GM10847 (cell line): ENCODE measurements around the gene GPATCH2.

Experiments used
- POLR2A ChIP-seq: IDR thresholded peaks from 2 replicates; pipeline ENCODE4 v1.6.1; 2011; ENCODE audit not compliant: insufficient read length; ENCODE audit errors: extremely low read depth

GPATCH2 gene

GRCh38 chr1:217605390-217605789 lies 25.5 kb downstream of the GPATCH2 start:
- TF ChIP-seq POLR2A = no peak

- no peak for TF ChIP-seq POLR2A
Observed at GRCh38 chr1:217602380-217602779, 28.5 kb downstream of the GPATCH2 start.

GRCh38 chr1:217599154-217599553 lies 31.7 kb downstream of the GPATCH2 start:
- TF ChIP-seq POLR2A = no peak

GRCh38 chr1:217590598-217590997 lies 40.3 kb downstream of the GPATCH2 start:
- no peak for TF ChIP-seq POLR2A

GRCh38 chr1:217586586-217586985 lies 44.3 kb downstream of the GPATCH2 start:
- no peak for TF ChIP-seq POLR2A

GRCh38 chr1:217585577-217585976 lies 45.3 kb downstream of the GPATCH2 start:
- TF ChIP-seq POLR2A = no peak

GRCh38 chr1:217577336-217577735 lies 53.6 kb downstream of the GPATCH2 start:
- TF ChIP-seq POLR2A = no peak

- no peak for TF ChIP-seq POLR2A
Observed at GRCh38 chr1:217574265-217574949, 56.5 kb downstream of the GPATCH2 start.

GRCh38 chr1:217569021-217569420 lies 61.9 kb downstream of the GPATCH2 start:
- no peak for TF ChIP-seq POLR2A

GRCh38 chr1:217568200-217568599 lies 62.7 kb downstream of the GPATCH2 start:
- no peak for TF ChIP-seq POLR2A

- no peak for TF ChIP-seq POLR2A
Observed at GRCh38 chr1:217564833-217565232, 66.1 kb downstream of the GPATCH2 start.

- no peak for TF ChIP-seq POLR2A
Observed at GRCh38 chr1:217564207-217564606, 66.7 kb downstream of the GPATCH2 start.

- TF ChIP-seq POLR2A = no peak
Observed at GRCh38 chr1:217563179-217563578, 67.7 kb downstream of the GPATCH2 start.

GRCh38 chr1:217562229-217562878 lies 68.5 kb downstream of the GPATCH2 start:
- TF ChIP-seq POLR2A = no peak

- TF ChIP-seq POLR2A = no peak
Observed at GRCh38 chr1:217561446-217561845, 69.4 kb downstream of the GPATCH2 start.

GRCh38 chr1:217554849-217555248 lies 76.0 kb downstream of the GPATCH2 start:
- no peak for TF ChIP-seq POLR2A
